ENCODE measurements around the gene CRHR2. TPM values are rescaled to one million over a fixed set of nuclear protein-coding genes. Genes with fewer than 3 reads are reported as not detected.
"Not testable (repeated sequence)": the region's sequence is repeated elsewhere in the genome, so short reads cannot be mapped to it uniquely, and the experiment has no call there.

Gene CRHR2
- total and polyA plus RNA-seq, 12 donors: under 0.01 to 0.03 TPM; not detected in 10

GRCh38 chr7:30723776-30724175 is 41.5 kb upstream of the CRHR2 start:
- WGBS, 4 donors: 63 to 69% (median 66%) methylated on average over 4 of the region's 4 CpGs
- no peaks in the 10 kb centered on the region for H3K4me1 ChIP-seq (replicated peaks in 1 of 2)
- no peak overlapping the region for H3K4me3 ChIP-seq
- no peaks in the 10 kb centered on the region for H3K27me3 ChIP-seq
- H3K36me3 ChIP-seq (replicated peaks in 1 of 2): no peaks in the 10 kb centered on the region
- intact Hi-C loops (cut with DNase I): no loop called here
- H3K27ac ChIP-seq: no peak overlapping the region
- TF ChIP-seq CTCF (IDR thresholded peaks at IDR 0.05): no peak
- no peak for TF ChIP-seq POLR2A (IDR thresholded peaks at IDR 0.05)
- DNase-seq: no peak
- H3K9me3 ChIP-seq (replicated peaks in 1 of 3): no peaks in the 10 kb centered on the region

GRCh38 chr7:30722671-30723070 is 40.4 kb upstream of the CRHR2 start:
- Histone ChIP-seq H3K36me3 (replicated peaks in 1 of 2) (no peaks in the 10 kb centered on the region), H3K4me1 (replicated peaks in 1 of 2) (no peaks in the 10 kb centered on the region), H3K4me3 (no peak overlapping the region), H3K9me3 (replicated peaks in 1 of 3) (no peaks in the 10 kb centered on the region), H3K27me3 (no peaks in the 10 kb centered on the region), H3K27ac (no peak overlapping the region)
- intact Hi-C loops (cut with DNase I): no loop called here
- no peak for TF ChIP-seq CTCF (IDR thresholded peaks at IDR 0.05)
- TF ChIP-seq POLR2A (IDR thresholded peaks at IDR 0.05): no peak
- no peak for DNase-seq

GRCh38 chr7:30722187-30722586 is 39.9 kb upstream of the CRHR2 start:
- Histone ChIP-seq H3K4me1 (replicated peaks in 1 of 2) (no peaks in the 10 kb centered on the region), H3K27me3 (no peaks in the 10 kb centered on the region), H3K9me3 (replicated peaks in 1 of 3) (no peaks in the 10 kb centered on the region), H3K27ac (no peak overlapping the region), H3K4me3 (no peak overlapping the region), H3K36me3 (replicated peaks in 1 of 2) (no peaks in the 10 kb centered on the region)
- no peak for TF ChIP-seq CTCF (IDR thresholded peaks at IDR 0.05)
- no peak for TF ChIP-seq POLR2A (IDR thresholded peaks at IDR 0.05)
- DNase-seq: no peak
- 71 to 90% (median 82%) methylated on average over 2 of the region's 2 CpGs for WGBS, 4 donors
- intact Hi-C loops (cut with DNase I): no loop called here

- TF ChIP-seq POLR2A (IDR thresholded peaks at IDR 0.05) (no peak), CTCF (IDR thresholded peaks at IDR 0.05) (no peak)
- Histone ChIP-seq H3K4me3 (no peak overlapping the region), H3K4me1 (replicated peaks in 1 of 2) (no peaks in the 10 kb centered on the region), H3K27ac (no peak overlapping the region), H3K27me3 (no peaks in the 10 kb centered on the region), H3K9me3 (replicated peaks in 1 of 3) (no peaks in the 10 kb centered on the region), H3K36me3 (replicated peaks in 1 of 2) (no peaks in the 10 kb centered on the region)
- 71 to 100% (median 87%) methylated on average over 1 of the region's 1 CpG for WGBS, 4 donors
- intact Hi-C loops (cut with DNase I): no loop called here
- DNase-seq: no peak
Measured at GRCh38 chr7:30721211-30721610, 39.0 kb upstream of the CRHR2 start.

GRCh38 chr7:30719434-30719833 is 37.2 kb upstream of the CRHR2 start:
- H3K27me3 ChIP-seq; H3K4me3 ChIP-seq; DNase-seq; H3K36me3 ChIP-seq (replicated peaks in 1 of 2); H3K27ac ChIP-seq; H3K9me3 ChIP-seq (replicated peaks in 1 of 3); H3K4me1 ChIP-seq (replicated peaks in 1 of 2); intact Hi-C loops (cut with DNase I): not testable (repeated sequence)
- 76 to 90% (median 84%) methylated on average over 2 of the region's 2 CpGs for whole genome bisulfite sequencing, 4 donors
